GM12878 (cell line): ENCODE measurements around the gene PLA2G12B.

Source experiments
- CHD1 ChIP-seq: IDR thresholded peaks from 2 replicates; pipeline ENCODE4 v1.6.1; 2012; ENCODE audit warnings: low read depth, low read length, improper control_type of control experiment
- EZH2 ChIP-seq: IDR thresholded peaks from 2 replicates; pipeline ENCODE4 v1.6.1; 2012; ENCODE audit warnings: low read depth, mild to moderate bottlenecking, control low read depth, inconsistent platforms, low read length, borderline replicate concordance; ENCODE audit not compliant: control insufficient read depth
- MXI1 ChIP-seq: fragments of 150-350 bp; IDR thresholded peaks from 2 replicates; pipeline ENCODE4 v1.6.1; 2011; ENCODE audit warnings: low read depth, mild to moderate bottlenecking, inconsistent platforms, low read length, improper control_type of control experiment
- POLR2A ChIP-seq: IDR thresholded peaks from 2 replicates; pipeline ENCODE4 v1.6.1; 2011; ENCODE audit warnings: low read depth, mild to moderate bottlenecking, low read length
- SIX5 ChIP-seq: IDR thresholded peaks from 2 replicates; pipeline ENCODE4 v1.6.1; 2011; ENCODE audit warnings: mild to moderate bottlenecking, low read depth, low read length, moderate library complexity; ENCODE audit not compliant: severe bottlenecking
- TAF1 ChIP-seq: IDR thresholded peaks from 2 replicates; pipeline ENCODE4 v1.6.1; 2011; ENCODE audit warnings: mild to moderate bottlenecking, low read depth, low read length, borderline replicate concordance
- TF ChIP-seq, protein P1 (sequence below), 3 experiments: IDR thresholded peaks in 2 of 3; conservative IDR thresholded peaks in 1 of 3; 2 replicates each; pipeline ENCODE4 v1.5.1; 2011; ENCODE audit warnings: low read depth in 3 of 3, low read length in 3 of 3, mild to moderate bottlenecking in 3 of 3, control low read depth in 2 of 3, moderate library complexity in 2 of 3, inconsistent platforms in 1 of 3, mixed read lengths in 1 of 3; ENCODE audit not compliant: control insufficient read depth in 2 of 3, insufficient read depth in 1 of 3; ENCODE audit errors: extremely low read depth in 1 of 3
- TF ChIP-seq, protein P2 (sequence below): IDR thresholded peaks from 2 replicates; pipeline ENCODE4 v1.6.1; 2012; ENCODE audit warnings: low read depth, low read length, improper control_type of control experiment

DNA sequence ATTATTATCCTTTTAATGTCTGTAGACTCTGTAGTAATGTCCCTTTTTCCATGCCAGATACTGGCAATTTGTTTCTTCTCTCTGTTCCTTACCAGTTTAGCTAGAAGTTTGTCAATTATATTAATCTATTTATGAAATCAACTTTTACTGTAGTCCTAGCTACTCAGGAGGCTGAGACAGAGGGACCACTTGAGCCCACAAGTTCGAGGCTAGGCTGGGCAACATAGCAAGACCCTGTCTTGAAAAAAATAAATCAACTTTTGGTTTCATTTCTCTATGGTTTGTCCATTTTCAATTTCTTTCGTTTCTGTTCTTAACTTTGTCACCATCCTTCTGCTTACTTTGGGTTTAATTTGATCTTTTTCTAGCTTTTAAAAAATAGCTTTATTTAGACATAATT, 42.5 kb upstream of the PLA2G12B start:
- TF ChIP-seq, protein P1, sequence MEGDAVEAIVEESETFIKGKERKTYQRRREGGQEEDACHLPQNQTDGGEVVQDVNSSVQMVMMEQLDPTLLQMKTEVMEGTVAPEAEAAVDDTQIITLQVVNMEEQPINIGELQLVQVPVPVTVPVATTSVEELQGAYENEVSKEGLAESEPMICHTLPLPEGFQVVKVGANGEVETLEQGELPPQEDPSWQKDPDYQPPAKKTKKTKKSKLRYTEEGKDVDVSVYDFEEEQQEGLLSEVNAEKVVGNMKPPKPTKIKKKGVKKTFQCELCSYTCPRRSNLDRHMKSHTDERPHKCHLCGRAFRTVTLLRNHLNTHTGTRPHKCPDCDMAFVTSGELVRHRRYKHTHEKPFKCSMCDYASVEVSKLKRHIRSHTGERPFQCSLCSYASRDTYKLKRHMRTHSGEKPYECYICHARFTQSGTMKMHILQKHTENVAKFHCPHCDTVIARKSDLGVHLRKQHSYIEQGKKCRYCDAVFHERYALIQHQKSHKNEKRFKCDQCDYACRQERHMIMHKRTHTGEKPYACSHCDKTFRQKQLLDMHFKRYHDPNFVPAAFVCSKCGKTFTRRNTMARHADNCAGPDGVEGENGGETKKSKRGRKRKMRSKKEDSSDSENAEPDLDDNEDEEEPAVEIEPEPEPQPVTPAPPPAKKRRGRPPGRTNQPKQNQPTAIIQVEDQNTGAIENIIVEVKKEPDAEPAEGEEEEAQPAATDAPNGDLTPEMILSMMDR (IDR thresholded peaks at IDR 0.05 in 2 of 3, conservative IDR thresholded peaks at IDR 0.05 in 1 of 3; ENCODE audit: control insufficient read depth in 2 of 3, extremely low read depth in 1 of 3, insufficient read depth in 1 of 3, low read depth in 3 of 3, low read length in 3 of 3), result no peak
- TF ChIP-seq SIX5, result no peak
- TF ChIP-seq EZH2, result no peak
- TF ChIP-seq POLR2A, result no peak
- no peak for TF ChIP-seq TAF1
- TF ChIP-seq CHD1, result no peak
- no peak for TF ChIP-seq MXI1
- TF ChIP-seq, protein P2, sequence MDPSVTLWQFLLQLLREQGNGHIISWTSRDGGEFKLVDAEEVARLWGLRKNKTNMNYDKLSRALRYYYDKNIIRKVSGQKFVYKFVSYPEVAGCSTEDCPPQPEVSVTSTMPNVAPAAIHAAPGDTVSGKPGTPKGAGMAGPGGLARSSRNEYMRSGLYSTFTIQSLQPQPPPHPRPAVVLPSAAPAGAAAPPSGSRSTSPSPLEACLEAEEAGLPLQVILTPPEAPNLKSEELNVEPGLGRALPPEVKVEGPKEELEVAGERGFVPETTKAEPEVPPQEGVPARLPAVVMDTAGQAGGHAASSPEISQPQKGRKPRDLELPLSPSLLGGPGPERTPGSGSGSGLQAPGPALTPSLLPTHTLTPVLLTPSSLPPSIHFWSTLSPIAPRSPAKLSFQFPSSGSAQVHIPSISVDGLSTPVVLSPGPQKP, result no peak
